Panc1 (cell line): ENCODE results near the gene DRGX. TPM values are rescaled to one million over a fixed set of nuclear protein-coding genes. Genes with fewer than 3 reads are reported as not detected.

ENCODE experiments used
- ATAC-seq: fragments of 200-7000 bp; cut with Tn5 transposase; 2 replicates; pipeline ENCODE4 v1.9.1; 2020; ENCODE audit warnings: mild to moderate bottlenecking, moderate library complexity
- BruUV-seq: library from RNA; stranded (reverse); fragments of 400-500 nt; replicated peaks from 2 replicates; lab custom pipeline; 2021; lab: Mats Ljungman, UMichigan
- CTCF ChIA-PET: fragments of 300-600 bp; sonication (Branson Sonifier 250); formaldehyde crosslinking; loops from one replicate; lab custom pipeline; 2022; ENCODE audit warnings: antibody characterized with exemption; lab: Charles Lee
- POLR2A ChIA-PET: fragments of 300-600 bp; sonication (Branson Sonifier 250); formaldehyde crosslinking; loops from one replicate; lab custom pipeline; 2022; ENCODE audit warnings: antibody characterized with exemption; lab: Charles Lee
- DNase-seq: peaks from one replicate; pipeline ENCODE4 v3.0.0-alpha.2; 2010; ENCODE audit warnings: low read depth, low spot score
- H3K27ac ChIP-seq: 2 replicates; pipeline ENCODE4 v1.5.1; 2011; ENCODE audit warnings: mild to moderate bottlenecking, low read length, inconsistent platforms
- H3K27me3 ChIP-seq: fragments of 200-500 bp; sonication (Bioruptor generic); 2 replicates; pipeline ENCODE4 v1.6.0; 2014; ENCODE audit warnings: low read length, inconsistent platforms; ENCODE audit not compliant: control insufficient read depth, insufficient read depth
- H3K36me3 ChIP-seq: fragments of 200-500 bp; sonication (Bioruptor generic); 2 replicates; pipeline ENCODE4 v1.5.1; 2014; ENCODE audit warnings: inconsistent platforms, mild to moderate bottlenecking, low read length, moderate library complexity; ENCODE audit not compliant: control insufficient read depth, insufficient read depth
- H3K4me1 ChIP-seq: 2 replicates; pipeline ENCODE4 v1.5.1; 2011; ENCODE audit warnings: inconsistent platforms, mild to moderate bottlenecking, low read length, moderate library complexity; ENCODE audit not compliant: control insufficient read depth, insufficient read depth
- H3K4me3 ChIP-seq, 2 experiments: 2 replicates each; pipeline ENCODE4 v1.5.1; 2011 to 2012; ENCODE audit warnings: low read depth in 2 of 2, low read length in 2 of 2, mild to moderate bottlenecking in 2 of 2, inconsistent platforms in 1 of 2, moderate library complexity in 1 of 2
- H3K9me3 ChIP-seq: fragments of 200-500 bp; sonication (Bioruptor generic); 2 replicates; pipeline ENCODE4 v1.5.1; 2014; ENCODE audit warnings: low read depth, mild to moderate bottlenecking, inconsistent platforms, low read length, moderate library complexity; ENCODE audit not compliant: control insufficient read depth, insufficient read depth
- POLR2AphosphoS5 ChIP-seq: IDR thresholded peaks from 2 replicates; pipeline ENCODE4 v1.6.1; 2012; ENCODE audit warnings: mild to moderate bottlenecking, low read depth, low read length, moderate library complexity
- SIN3A ChIP-seq: IDR thresholded peaks from 2 replicates; pipeline ENCODE4 v1.6.1; 2012; ENCODE audit warnings: low read depth, mild to moderate bottlenecking, low read length, moderate library complexity, borderline replicate concordance; ENCODE audit not compliant: insufficient read depth
- TCF7L2 ChIP-seq: IDR thresholded peaks from 2 replicates; pipeline ENCODE4 v1.6.1; 2011; ENCODE audit warnings: mild to moderate bottlenecking, low read depth, low read length, inconsistent platforms
- in situ Hi-C: cut with HindIII; loops from 2 replicates; pipeline ENCODE4 v1.10.0; 2016; ENCODE audit warnings: low sequenced_read_pairs, low pct_unique_long_range_greater_than_20kb
- intact Hi-C: fragments of 100-400 bp; cut with micrococcal nuclease; formaldehyde crosslinking; loops from one replicate; pipeline ENCODE4 v1.10.0; 2022; ENCODE audit not compliant: unreplicated experiment
- total RNA-seq: library from RNA; stranded (reverse); gene quantifications from one replicate; pipeline ENCODE4 v1.2.1, GENCODE V29; 2021; ENCODE audit not compliant: unreplicated experiment
- TF ChIP-seq, protein P1 (sequence below): fragments of 450-650 bp; IDR thresholded peaks from 2 replicates; pipeline ENCODE4 v1.5.1; 2017; ENCODE audit warnings: mild to moderate bottlenecking
- TF ChIP-seq, protein P2 (sequence below), 2 experiments: IDR thresholded peaks; 2 replicates each; pipeline ENCODE4 v1.6.1; 2011 to 2012; ENCODE audit warnings: low read depth in 2 of 2, control low read depth in 1 of 2, low read length in 1 of 2, mild to moderate bottlenecking in 1 of 2, moderate library complexity in 1 of 2; ENCODE audit not compliant: insufficient read depth in 1 of 2

DRGX gene
- total RNA-seq, 1 experiment from 2014 or later, result 0.15 TPM

DNA sequence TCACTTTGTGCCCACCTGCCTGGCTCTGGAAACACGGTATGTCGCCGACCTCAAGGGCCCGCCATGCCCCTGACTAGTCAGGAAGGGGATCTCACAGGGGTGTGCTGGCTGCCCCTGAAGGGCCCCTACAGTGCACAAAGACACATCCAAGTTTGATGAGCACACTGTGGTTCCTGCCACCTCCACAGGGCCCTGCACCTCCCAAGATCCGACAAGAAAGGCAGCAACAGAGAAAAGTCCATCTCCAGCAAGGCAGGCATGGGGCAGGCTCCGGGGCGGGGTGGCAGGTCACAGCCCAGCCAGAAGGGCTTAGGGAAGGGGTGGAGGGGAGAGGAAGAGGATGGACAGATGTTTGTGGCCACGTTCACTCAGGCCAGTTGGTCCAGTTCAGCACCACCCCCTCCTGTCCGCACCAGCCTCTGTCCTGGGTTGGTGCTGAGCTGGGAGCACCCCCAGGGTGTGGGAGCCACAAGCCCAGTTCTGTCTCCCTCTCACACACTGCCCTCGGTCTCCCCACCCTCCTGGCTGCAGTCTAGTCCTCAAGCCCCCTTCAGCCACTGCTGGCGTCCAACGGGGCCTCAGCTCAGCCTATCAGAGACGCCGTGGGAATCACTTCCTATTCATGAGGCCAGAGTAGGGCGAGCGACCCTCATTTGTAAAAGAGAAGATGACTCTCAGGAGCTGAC lies 11.5 kb downstream of the DRGX start:
- ChIA-PET CTCF (no interaction called here), POLR2A (no interaction called here)
- no peak for ATAC-seq
- BruUV-seq, result no TSS peak
- Histone ChIP-seq H3K9me3 (no peaks in the 10 kb centered on the region), H3K4me1 (no peaks in the 10 kb centered on the region), H3K27me3 (peaks cover 7% of the 10 kb centered on the region), H3K36me3 (no peaks in the 10 kb centered on the region), H3K27ac (no peak overlapping the region), H3K4me3 (no peak overlapping the region)
- TF ChIP-seq, protein P1, sequence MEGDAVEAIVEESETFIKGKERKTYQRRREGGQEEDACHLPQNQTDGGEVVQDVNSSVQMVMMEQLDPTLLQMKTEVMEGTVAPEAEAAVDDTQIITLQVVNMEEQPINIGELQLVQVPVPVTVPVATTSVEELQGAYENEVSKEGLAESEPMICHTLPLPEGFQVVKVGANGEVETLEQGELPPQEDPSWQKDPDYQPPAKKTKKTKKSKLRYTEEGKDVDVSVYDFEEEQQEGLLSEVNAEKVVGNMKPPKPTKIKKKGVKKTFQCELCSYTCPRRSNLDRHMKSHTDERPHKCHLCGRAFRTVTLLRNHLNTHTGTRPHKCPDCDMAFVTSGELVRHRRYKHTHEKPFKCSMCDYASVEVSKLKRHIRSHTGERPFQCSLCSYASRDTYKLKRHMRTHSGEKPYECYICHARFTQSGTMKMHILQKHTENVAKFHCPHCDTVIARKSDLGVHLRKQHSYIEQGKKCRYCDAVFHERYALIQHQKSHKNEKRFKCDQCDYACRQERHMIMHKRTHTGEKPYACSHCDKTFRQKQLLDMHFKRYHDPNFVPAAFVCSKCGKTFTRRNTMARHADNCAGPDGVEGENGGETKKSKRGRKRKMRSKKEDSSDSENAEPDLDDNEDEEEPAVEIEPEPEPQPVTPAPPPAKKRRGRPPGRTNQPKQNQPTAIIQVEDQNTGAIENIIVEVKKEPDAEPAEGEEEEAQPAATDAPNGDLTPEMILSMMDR, result no peak
- TF ChIP-seq TCF7L2 (no peak), SIN3A (no peak), POLR2AphosphoS5 (no peak)
- TF ChIP-seq, protein P2, sequence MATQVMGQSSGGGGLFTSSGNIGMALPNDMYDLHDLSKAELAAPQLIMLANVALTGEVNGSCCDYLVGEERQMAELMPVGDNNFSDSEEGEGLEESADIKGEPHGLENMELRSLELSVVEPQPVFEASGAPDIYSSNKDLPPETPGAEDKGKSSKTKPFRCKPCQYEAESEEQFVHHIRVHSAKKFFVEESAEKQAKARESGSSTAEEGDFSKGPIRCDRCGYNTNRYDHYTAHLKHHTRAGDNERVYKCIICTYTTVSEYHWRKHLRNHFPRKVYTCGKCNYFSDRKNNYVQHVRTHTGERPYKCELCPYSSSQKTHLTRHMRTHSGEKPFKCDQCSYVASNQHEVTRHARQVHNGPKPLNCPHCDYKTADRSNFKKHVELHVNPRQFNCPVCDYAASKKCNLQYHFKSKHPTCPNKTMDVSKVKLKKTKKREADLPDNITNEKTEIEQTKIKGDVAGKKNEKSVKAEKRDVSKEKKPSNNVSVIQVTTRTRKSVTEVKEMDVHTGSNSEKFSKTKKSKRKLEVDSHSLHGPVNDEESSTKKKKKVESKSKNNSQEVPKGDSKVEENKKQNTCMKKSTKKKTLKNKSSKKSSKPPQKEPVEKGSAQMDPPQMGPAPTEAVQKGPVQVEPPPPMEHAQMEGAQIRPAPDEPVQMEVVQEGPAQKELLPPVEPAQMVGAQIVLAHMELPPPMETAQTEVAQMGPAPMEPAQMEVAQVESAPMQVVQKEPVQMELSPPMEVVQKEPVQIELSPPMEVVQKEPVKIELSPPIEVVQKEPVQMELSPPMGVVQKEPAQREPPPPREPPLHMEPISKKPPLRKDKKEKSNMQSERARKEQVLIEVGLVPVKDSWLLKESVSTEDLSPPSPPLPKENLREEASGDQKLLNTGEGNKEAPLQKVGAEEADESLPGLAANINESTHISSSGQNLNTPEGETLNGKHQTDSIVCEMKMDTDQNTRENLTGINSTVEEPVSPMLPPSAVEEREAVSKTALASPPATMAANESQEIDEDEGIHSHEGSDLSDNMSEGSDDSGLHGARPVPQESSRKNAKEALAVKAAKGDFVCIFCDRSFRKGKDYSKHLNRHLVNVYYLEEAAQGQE (IDR thresholded peaks at IDR 0.05; ENCODE audit: insufficient read depth in 1 of 2, low read depth in 2 of 2, low read length in 1 of 2), result no peak
- intact Hi-C loops, result no loop called here
- in situ Hi-C loops, result no loop called here
- DNase-seq, result no peak

DNA sequence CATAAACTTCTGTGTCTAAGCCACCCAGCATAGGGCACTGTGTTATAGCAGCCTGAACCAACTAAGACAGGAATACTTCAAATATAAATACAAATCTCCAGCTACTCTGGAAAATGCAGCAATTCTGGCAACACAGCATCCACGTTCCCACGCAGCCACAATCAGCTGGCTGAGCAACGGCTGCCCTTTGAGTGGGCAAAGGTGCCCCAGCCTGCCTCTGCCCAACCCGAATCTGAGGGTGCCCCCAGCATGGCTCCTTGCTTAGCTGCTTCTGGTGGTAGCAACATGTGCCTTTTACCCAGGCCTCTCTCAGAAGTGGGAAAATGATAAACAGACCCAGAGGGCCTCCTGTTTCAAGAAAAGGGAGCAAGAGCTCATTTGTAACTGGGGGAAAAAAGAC lies 12.0 kb downstream of the DRGX start:
- Histone ChIP-seq H3K27me3 (peaks cover 4% of the 10 kb centered on the region; the same call in 1 of the 2 replicates), H3K36me3 (no peaks in the 10 kb centered on the region), H3K4me3 (no peak overlapping the region), H3K4me1 (no peaks in the 10 kb centered on the region), H3K27ac (no peak overlapping the region), H3K9me3 (no peaks in the 10 kb centered on the region)
- ChIA-PET CTCF (no interaction called here), POLR2A (no interaction called here)
- BruUV-seq, result no TSS peak
- TF ChIP-seq TCF7L2 (no peak), SIN3A (no peak), POLR2AphosphoS5 (no peak)
- TF ChIP-seq, protein P2 (IDR thresholded peaks at IDR 0.05; ENCODE audit: insufficient read depth in 1 of 2, low read depth in 2 of 2, low read length in 1 of 2), result no peak
- TF ChIP-seq, protein P1, result no peak
- intact Hi-C loops (no loop called here), in situ Hi-C loops (no loop called here)
- ATAC-seq (no peak), DNase-seq (no peak)
